HG02943 (cell line): ENCODE results near the gene MUC20.
"Not testable (repeated sequence)": the region's sequence is repeated elsewhere in the genome, so short reads cannot be mapped to it uniquely, and the experiment has no call there.

Experiments used
- ATAC-seq: cut with Tn5 transposase; IDR thresholded peaks from one replicate; pipeline ENCODE4 v1.9.1; 2021; ENCODE audit warnings: mild to moderate bottlenecking, low read depth, moderate library complexity; ENCODE audit not compliant: unreplicated experiment

The MUC20 gene

GRCh38 chr3:195692354-195692685 is 28.5 kb upstream of the MUC20 start:
- no peak for ATAC-seq

GRCh38 chr3:195692781-195693427 is 27.9 kb upstream of the MUC20 start:
- ATAC-seq: no peak

GRCh38 chr3:195693428-195694216 is 27.2 kb upstream of the MUC20 start:
- no peak for ATAC-seq

GRCh38 chr3:195694217-195695076 is 26.3 kb upstream of the MUC20 start:
- ATAC-seq: not testable (repeated sequence)

GRCh38 chr3:195696632-195697278 is 24.0 kb upstream of the MUC20 start:
- ATAC-seq: no peak

- no peak for ATAC-seq
These were observed 23.0 kb upstream of the MUC20 start for GRCh38 chr3:195697582-195698324.

GRCh38 chr3:195698325-195698646 is 22.5 kb upstream of the MUC20 start:
- no peak for ATAC-seq

- ATAC-seq: no peak
These were observed 22.0 kb upstream of the MUC20 start for GRCh38 chr3:195698647-195699387.

GRCh38 chr3:195699388-195699771 is 21.4 kb upstream of the MUC20 start:
- no peak for ATAC-seq

- no peak for ATAC-seq
These were observed 20.9 kb upstream of the MUC20 start for GRCh38 chr3:195699860-195700259.

- no peak for ATAC-seq
These were observed 20.5 kb upstream of the MUC20 start for GRCh38 chr3:195700319-195700718.

GRCh38 chr3:195701042-195701915 is 19.5 kb upstream of the MUC20 start:
- no peak for ATAC-seq

GRCh38 chr3:195703776-195704175 is 17.0 kb upstream of the MUC20 start:
- no peak for ATAC-seq

- ATAC-seq: no peak
These were observed 16.3 kb upstream of the MUC20 start for GRCh38 chr3:195704433-195704999.

GRCh38 chr3:195705081-195705991 is 15.4 kb upstream of the MUC20 start:
- no peak for ATAC-seq

- ATAC-seq: no peak
These were observed 12.7 kb upstream of the MUC20 start for GRCh38 chr3:195708061-195708460.
